ENCODE data around the gene C11orf86.

GRCh38 chr11:66975405-66976027 lies 412 bp downstream of the C11orf86 start:
- TF ChIP-seq CTCF (conservative IDR thresholded peaks at IDR 0.05; ENCODE audit: low read depth, low read length) (no peak), EZH2 (IDR thresholded peaks at IDR 0.05; ENCODE audit: borderline replicate concordance, low read depth, low read length, poor library complexity, severe bottlenecking) (no peak)
